Right kidney (tissue), 1 donor: Measurements from ENCODE around the gene COL17A1.

Experiments
- DNase-seq: peaks from one replicate; pipeline ENCODE4 v3.0.0-alpha.2; 2016

COL17A1 gene

DNA sequence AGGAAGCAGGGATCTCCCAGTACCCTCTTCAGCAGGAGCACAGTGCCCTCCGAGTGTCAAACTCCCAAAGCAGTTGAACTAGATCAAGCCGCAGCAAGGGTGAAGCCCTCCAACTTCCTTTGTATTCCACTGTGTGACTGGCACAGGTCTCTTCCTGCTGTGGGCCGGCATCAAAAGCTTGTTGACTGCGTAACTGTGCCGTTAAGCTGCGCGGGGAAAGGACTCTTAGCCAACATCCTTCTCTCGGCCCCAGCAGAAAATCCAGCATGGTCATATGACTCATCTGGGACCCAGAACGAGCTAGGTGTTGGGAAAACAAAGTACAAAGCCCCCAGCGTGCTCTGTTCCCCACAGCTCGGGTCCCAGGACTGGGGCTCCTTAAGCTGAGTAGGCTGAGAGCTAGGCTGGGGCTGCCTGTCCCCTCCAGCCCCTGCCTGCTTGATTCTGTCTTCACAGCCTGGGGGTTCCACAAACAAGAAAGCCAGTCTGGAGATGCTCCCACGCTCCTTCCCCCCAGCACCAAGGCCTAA lies 52.2 kb downstream of the COL17A1 start:
- DNase-seq: no peak

DNA sequence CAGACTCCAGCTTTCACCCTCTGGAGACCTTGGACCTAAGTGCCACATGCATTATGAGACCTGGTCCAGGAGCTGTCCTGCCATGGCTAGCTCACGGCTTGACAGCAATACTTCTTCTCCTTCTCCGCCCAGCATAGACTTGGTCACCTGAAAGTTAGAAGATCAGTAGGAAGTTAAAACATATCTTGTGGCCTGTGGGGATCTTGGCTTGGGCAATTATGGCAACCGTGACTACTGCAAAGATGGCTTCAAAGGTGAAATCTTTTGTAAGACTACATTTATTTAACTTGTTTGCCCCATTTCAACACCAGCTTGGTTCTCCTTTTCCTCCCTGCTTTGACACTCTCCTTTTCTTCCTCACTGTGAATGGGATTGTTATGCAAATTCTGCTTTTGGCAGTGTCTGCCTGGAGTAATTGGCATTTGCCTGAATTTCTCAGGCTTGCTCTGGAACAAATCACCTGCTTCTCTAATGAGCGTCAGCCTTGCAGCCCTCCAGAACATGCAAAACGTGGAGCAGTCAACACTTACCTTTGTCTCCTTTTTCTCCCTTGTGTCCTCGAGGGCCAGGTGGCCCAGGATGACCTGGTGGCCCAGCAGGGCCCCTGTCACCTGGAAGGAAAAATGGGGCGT lies 53.4 kb downstream of the COL17A1 start:
- no peak for DNase-seq

DNA sequence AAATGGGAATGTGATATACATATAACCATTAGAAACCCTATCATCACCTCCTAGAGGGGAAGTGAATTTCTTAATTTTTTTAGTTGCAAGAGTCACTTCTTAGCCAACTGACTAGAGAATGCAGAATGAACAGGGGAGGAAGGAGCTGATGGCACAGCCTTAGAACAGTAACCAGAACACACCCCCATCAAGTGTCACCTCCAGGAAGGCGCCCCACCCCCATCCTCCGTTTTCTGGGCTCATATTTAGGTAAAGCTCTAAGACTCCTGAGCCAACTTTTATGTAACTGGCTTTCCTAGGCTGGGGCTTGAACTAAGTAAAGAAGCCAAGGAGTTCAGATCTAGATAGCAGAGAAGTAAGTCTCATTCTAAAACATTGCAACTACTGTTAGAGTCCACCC lies 54.0 kb downstream of the COL17A1 start:
- DNase-seq: no peak

DNA sequence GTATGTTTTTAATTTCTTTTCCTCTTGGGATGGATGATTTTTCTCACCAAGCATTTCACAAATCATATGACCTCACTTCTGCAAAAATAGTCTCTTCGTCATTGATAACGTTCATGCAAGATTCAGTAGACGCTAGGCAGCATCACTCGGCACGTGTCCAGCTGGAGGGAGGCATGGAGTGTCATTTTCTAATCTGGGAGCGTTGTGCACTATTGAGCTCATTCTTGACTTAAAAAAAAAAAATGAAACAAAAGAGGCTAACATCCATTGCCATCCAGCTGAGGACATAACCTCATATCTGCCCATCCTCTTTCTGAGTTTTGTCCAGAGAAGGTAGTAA lies 56.2 kb downstream of the COL17A1 start:
- DNase-seq: no peak

DNA sequence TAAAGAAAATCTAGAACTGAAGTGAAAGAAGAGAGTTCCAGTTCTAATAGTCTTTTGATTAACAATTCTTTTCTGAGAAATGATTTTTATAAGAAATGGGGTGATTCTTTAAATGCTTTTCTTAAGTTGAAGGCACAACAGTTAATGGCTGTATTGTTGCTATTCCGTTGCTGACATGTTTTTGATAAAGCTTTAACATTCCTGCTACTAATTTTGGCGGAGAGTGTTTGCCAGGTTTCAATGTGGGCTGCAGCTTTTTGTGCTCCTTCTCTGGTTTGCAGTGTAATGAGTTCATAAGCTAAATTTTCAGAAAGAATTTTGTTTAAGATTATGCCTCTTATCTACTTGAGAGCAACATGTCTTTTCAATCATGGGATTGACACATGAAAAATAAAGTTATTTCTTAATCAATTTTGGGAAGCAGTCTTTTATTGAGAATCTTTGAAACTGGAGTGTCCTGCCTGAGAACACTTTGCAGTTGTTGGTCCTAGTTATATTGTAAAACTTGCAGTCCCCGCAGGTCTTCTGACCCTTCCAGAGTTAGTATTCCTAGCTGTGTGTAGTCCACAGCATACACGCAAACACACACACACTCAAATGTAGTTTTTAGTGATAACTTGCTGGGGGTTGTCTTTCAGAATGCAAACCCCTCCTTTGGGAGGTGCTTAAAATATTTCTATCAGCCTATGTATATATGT lies 56.7 kb downstream of the COL17A1 start:
- DNase-seq: no peak

DNA sequence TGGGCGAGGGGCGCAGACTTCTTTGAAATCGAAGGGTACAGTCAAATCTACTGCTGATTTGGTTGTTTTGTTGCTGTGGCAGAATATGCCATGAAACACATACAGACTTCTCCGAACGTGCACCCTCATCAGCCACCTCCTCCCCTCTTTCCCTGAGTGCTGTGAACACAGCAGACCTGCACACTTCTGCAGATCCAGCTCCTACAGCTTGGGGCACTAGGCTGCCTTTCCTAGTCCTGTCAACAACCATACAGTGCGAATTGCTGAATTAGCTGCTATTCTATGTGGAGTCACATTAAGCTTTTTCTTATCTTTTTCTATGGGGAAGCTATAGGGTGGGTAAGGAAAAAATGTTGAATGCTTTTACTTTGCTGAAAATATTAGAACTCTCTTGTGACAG lies 57.5 kb downstream of the COL17A1 start:
- no peak for DNase-seq

DNA sequence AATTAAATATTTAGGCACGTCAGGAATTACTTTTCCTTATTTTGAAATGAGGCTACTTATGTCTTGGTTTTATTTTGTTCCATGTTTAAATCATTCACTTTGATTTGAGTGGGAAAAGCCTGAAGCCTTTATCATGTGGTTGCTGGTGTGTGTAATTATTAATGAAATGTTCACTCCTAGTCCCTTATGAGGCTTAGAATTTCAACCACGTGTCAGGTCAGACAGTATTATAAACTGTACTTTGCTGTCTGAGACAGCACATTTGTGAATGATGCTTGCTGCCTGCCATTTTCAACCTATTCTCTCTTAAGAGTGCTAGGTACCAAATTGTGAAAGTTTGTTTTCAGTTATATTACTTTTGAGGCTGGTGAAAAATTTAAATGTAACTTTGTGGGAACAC lies 58.9 kb downstream of the COL17A1 start:
- no peak for DNase-seq

DNA sequence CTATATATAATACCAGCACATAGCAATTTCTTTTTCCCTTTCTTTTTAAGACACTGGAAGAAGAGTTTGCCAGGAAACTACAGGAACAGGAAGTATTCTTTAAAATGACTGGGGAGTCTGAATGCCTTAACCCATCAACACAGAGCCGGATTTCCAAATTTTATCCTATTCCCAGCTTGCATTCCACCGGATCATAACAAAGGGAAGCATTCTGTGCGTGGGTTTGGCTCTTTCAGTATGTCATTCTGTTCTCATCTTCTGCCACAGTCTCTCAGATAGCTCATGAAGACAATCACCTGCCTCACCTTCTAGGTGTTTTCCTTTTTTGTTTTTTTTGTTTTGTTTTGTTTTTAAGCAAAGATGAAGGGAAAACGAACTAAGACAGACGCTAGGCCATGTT lies 60.2 kb downstream of the COL17A1 start:
- no peak for DNase-seq

DNA sequence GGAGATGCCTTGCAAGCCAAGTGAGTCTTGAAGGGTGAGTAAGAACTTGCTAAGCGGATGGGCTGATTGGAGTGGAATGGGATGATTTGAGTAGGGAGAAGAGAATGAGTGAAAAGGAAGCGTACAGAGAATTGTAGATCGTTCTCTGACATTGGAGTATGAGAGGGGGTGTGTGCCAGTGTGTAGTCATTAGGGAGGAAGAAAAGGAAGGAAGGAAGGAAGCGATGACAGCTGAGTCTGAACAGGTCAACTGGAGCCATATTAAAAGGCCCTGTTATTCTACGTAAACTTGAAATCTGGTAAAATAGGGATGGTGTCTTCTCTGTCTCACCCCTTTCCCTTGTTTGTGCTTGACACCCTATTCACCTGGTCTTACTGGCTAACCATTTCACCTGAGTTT lies 63.7 kb downstream of the COL17A1 start:
- DNase-seq: no peak

DNA sequence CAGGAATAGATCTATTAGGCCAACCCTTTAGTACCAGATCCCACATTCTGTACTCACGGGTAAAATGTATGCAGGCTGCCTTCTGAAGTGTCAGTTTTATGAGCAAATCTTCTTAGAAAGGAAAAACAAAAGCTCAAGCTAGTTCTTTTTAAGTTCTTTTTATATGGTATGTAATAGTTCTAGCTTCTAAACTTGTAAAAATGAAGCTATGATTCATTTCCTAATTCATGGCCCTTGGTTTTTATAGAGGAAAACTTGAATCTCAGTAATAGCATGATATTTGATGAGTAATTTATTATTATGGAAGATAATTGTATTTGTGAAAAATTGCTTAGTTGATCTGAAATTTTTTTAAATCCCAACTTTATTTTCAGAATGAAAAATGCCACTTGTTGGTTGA lies 64.4 kb downstream of the COL17A1 start:
- no peak for DNase-seq

DNA sequence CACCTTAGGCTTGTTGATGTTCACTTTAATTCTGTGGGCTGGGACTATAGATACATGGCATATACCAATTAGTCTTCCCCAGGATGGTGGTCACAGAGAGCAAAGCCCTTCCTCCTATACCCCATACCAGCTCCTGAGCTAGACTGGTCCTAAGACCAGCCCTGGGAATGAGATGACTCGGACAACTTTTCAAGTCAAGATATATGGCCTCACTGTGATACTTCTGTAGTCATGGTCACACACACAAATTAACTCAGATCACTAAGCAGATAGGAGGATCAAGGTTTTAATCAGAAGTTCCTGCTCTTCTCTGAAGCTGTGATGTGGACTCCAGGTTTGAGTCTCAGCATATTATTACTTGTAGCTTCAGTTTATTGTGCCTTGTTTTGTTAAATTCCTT lies 65.7 kb downstream of the COL17A1 start:
- DNase-seq: no peak

DNA sequence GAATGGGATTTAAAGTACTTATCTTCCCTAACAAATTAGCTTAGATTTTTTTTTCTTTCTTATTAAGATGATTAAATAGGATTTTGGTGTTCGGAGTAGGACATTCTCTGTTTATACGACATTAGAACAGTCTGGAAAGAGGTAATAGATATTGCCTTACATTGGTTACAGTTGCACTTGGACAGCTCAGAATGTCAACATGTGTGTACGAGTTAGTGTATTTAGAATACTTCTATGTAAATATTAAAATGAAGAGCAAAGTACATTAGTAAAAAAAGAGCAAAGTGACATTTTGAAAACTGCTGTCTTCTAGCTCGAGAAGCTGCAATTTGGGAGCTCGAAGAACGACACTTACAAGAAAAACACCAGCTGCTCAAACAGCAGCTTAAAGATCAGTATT lies 67.2 kb downstream of the COL17A1 start:
- no peak for DNase-seq

DNA sequence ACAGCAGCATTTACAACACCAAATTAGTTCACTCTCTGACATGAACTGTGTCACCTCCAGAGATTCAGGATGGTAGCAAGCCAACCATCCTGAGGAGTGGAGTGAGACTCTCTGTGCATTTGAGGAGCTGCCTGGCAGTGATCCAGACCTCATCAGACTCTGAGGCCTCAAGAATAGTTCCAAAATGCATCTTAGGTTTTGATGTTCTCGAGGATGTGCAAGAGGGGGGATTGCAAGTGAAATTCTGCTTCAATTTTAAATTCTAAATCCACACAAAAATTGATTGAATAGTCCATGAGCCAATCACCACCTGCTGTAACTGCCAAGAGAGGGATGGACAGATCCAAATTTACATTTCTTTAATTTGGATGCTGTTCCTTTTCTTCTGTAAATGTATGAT lies 69.0 kb downstream of the COL17A1 start:
- DNase-seq: no peak

DNA sequence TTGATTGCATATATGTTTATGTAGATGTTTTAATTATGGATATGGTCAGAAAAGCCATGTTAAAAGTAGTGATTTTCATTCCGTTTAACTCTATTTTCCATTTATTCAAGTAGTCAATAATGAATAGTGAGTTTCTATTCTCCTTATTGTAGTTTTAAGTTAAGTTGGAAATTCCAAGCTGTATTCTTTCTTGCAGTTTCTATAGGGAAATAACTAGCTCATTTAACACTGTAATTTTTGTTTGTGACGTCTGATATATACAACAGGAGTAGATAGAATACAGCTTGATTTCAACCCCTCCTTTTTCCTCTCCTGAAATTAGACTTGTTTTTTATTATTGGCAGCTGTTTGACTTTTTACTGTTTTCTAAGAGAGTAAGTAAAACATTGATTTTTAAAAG lies 71.5 kb downstream of the COL17A1 start:
- DNase-seq: no peak

DNA sequence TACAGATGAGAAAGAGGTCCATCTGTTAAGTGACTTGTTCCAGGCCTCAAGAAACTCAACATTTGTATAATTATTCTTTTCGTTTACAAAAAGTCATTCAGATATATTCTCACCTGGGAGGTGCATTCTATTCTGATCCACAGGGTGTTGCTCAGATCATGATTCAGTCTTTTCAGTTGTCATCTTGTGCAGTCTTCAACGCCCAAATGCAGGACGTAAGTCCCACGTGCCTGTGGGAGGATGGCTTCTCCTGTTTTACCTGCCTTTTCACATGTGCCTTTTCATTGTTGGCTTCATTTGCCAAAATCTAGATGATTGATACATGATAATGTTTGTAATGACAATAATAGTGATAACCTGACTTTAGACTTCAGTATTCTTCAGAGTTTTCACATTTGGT lies 72.2 kb downstream of the COL17A1 start:
- no peak for DNase-seq

DNA sequence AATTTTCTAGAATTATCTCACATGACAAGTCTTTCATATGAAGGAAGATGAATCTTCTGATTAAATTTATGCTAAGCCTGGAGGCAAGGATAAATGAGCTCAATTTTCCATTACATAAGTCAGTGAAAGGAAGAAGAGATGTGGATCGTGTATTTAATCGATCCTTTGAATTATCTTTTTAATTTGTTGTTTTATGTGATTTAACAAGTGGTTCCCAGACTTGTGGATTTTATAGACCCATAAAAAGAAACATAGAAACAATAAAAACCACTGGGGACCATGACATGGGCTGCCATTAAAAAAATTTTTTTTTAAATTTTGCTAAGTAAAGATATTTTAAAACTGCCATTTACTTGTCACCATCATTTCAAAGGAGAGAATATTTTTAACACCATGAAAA lies 73.8 kb downstream of the COL17A1 start:
- no peak for DNase-seq

DNA sequence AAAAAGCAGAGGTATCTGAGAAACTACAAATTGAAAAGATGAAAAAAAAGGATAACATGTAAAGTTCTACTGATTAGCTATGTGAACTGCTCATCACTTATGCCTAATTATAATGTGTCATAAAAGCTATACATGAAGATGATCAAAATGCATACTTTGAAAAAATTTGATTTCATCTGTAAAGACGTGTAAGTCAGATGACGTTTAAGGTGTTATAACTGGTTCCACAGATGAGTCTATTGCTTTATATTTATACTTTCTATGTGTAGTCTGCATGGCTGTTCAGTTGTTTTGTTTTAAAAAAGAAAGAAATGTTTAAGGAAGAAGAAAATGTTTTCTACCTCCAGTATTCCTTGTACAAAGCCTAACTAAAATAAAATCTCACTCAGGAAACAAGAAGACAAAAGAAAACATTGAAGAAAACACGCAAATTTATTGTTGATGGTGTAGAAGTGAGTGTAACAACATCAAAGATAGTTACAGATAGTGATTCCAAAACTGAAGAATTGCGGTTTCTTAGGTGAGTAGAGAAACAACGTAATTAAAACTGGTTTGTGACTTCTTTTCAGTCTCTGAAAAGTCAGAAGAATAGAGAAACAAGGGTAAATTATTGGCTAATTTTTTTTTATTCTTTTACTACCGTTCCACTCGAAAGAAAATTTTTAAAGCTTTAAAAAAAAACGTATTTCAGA lies 80.4 kb downstream of the COL17A1 start:
- no peak for DNase-seq

DNA sequence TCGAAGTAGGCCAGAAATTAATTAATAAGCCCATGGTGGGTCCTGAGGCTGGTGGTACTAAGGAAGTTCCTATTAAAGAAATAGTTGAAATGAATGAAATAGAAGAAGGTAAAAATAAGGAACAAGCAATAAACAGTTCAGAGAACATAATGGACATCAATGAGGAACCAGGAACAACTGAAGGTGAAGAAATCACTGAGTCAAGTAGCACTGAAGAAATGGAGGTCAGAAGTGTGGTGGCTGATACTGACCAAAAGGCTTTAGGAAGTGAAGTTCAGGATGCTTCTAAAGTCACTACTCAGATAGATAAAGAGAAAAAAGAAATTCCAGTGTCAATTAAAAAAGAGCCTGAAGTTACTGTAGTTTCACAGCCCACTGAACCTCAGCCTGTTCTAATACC lies 82.8 kb downstream of the COL17A1 start:
- DNase-seq: no peak

DNA sequence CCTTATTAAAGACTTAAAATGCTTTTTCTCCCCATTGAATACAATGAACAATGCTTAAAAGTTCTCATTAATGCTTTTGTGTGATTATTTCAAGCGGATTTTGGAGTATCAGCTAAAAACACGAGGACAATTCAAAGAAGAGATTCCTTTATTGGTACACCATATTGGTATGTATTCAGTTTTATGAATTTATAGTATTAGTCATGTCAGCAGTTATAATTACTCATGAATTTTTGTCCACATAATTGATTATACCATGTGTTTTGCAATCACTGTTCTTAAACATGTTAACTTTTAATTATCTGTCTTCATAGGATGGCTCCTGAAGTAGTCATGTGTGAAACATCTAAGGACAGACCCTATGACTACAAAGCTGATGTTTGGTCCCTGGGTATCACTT lies 86.9 kb downstream of the COL17A1 start:
- DNase-seq: no peak

DNA sequence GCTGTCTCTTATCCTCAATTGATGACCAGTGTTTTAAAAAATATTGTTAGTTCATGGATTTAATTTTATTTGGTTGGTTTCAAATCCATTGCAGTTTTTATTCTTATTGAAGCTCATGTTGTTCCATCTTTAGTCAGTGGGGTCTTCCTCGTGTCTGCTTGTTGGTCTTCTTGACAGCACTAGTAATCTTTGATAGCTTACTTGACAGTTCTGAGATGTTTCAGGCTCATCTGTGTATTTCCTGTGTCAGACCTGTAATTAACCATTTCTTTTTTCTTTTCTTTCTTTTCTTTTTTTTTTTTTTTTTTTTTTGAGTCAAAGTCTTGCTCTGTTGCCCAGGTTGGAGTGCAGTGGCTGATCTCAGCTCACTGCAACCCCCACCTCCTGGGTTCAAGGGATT lies 90.5 kb downstream of the COL17A1 start:
- DNase-seq: no peak

DNA sequence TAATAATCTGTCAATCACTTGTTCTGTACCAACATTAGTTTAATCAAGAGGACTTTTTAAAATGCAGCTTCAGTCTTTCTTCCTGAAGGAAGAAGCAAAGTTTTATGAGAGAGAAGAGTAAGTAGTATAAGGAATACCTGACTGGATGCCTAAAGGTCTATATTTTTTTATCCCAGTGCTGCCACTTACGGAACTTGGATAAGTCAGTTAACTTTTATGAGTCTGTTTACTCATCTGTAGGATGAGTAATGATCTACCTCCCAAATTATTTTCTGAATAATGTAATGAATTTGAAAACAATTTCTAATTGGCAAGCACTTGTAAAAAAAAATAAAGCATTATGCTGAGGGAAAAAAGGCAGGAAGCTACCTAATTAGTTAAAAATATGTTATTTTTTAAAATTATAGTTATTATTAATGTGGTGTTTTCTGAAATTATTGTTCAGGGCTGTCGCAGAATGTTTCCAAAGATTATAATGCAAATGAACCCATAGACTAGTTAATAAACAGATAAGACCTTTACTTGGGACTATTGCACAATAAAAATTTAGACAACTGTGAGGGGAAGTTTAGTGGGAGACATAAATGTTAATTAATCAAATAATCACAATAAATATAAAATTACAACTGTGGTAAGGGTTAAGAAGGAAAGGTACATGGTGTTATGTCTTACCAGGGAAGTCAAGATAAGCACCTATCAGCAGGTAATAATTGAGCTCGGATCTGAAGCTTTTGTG lies 94.1 kb downstream of the COL17A1 start:
- no peak for DNase-seq

DNA sequence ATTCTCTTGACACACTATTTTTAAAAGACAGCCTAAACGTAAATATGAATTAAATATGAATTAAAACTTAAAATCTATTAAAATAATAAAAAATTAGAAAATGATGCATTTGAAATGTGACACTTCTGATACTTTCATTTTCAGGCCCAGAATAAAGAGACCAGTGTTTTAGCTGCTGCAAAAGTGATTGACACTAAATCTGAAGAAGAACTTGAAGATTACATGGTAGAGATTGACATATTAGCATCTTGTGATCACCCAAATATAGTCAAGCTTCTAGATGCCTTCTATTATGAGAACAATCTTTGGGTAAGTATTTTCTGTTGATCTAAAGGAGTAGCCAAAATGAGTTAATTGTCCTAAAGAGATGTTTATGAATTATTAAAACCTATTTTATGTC lies 95.1 kb downstream of the COL17A1 start:
- DNase-seq: no peak

DNA sequence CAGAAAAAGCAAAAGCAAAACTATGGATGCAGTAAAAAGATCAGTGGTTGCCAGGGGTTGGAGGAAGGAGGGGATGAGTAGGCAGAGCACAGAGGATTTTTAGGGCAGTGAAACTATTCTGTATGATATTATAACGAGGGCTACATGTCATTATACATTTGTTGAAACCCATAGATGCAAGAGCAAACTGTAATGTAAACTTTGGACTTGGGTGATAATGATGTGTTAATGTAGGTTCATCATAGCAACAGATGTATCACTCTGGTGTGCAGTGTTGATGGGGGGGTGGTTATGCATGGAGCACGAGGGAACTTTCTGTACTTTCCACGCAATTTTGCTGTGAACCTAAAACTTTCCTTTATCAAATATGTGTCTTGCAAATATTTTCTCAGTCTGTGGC lies 95.6 kb downstream of the COL17A1 start:
- DNase-seq: no peak
